GM23338 (cell line): Measurements from ENCODE around the gene RBFOX1. TPM values are rescaled to one million over a fixed set of nuclear protein-coding genes. Genes with fewer than 3 reads are reported as not detected.

Experiments used
- ATAC-seq: fragments of 200-7000 bp; cut with Tn5 transposase; 3 replicates; pipeline ENCODE4 v1.9.1; 2020
- DNase-seq: peaks from one replicate; pipeline ENCODE4 v3.0.0-alpha.2; 2015; ENCODE audit warnings: low spot score
- H2AFZ ChIP-seq: fragments of 200-600 bp; sonication (generic); 2 replicates; pipeline ENCODE4 v1.8.0; 2016; ENCODE audit warnings: antibody characterized with exemption, mild to moderate bottlenecking, moderate library complexity
- H3F3A ChIP-seq: fragments of 200-600 bp; sonication (generic); replicated peaks from 2 replicates; pipeline ENCODE4 v1.8.0; 2017; ENCODE audit warnings: antibody characterized with exemption, mixed run types, low read depth
- H3K27ac ChIP-seq: fragments of 200-600 bp; sonication (generic); 2 replicates; pipeline ENCODE4 v1.6.1; 2016; ENCODE audit warnings: low read depth
- H3K27me3 ChIP-seq: fragments of 200-600 bp; sonication (generic); 2 replicates; pipeline ENCODE4 v1.8.0; 2016; ENCODE audit warnings: mild to moderate bottlenecking, mixed run types, moderate library complexity; ENCODE audit not compliant: insufficient read depth
- H3K36me3 ChIP-seq: fragments of 200-600 bp; sonication (generic); 2 replicates; pipeline ENCODE4 v1.8.0; 2016; ENCODE audit warnings: mild to moderate bottlenecking; ENCODE audit not compliant: insufficient read depth
- H3K4me1 ChIP-seq: fragments of 200-600 bp; sonication (generic); 2 replicates; pipeline ENCODE4 v1.8.0; 2016; ENCODE audit warnings: mild to moderate bottlenecking, moderate library complexity; ENCODE audit not compliant: insufficient read depth
- H3K4me2 ChIP-seq: fragments of 200-600 bp; sonication (generic); 2 replicates; pipeline ENCODE4 v1.7.1; 2017; ENCODE audit warnings: mixed run types
- H3K4me3 ChIP-seq: fragments of 200-600 bp; sonication (generic); 2 replicates; pipeline ENCODE4 v1.6.1; 2016; ENCODE audit warnings: mixed run types
- H3K79me2 ChIP-seq: fragments of 200-600 bp; sonication (generic); replicated peaks from 2 replicates; pipeline ENCODE4 v1.8.0; 2017; ENCODE audit warnings: mild to moderate bottlenecking; ENCODE audit not compliant: insufficient read depth
- H3K9me2 ChIP-seq: fragments of 200-600 bp; sonication (generic); 2 replicates; pipeline ENCODE4 v1.8.0; 2017; ENCODE audit not compliant: insufficient read depth
- H4K20me1 ChIP-seq: fragments of 200-600 bp; sonication (generic); replicated peaks from 2 replicates; pipeline ENCODE4 v1.8.0; 2017; ENCODE audit warnings: mild to moderate bottlenecking; ENCODE audit not compliant: insufficient read depth
- H3K27ac Mint-ChIP-seq: 2 replicates; pipeline ENCODE4 v1.8.0; 2020; ENCODE audit warnings: inconsistent platforms, mild to moderate bottlenecking, moderate library complexity, mixed read lengths
- H3K27me3 Mint-ChIP-seq: 3 replicates; pipeline ENCODE4 v1.8.0; 2022; ENCODE audit warnings: low read depth, mild to moderate bottlenecking, moderate library complexity, mixed read lengths, inconsistent platforms; ENCODE audit not compliant: insufficient read depth, poor library complexity
- H3K36me3 Mint-ChIP-seq: 3 replicates; pipeline ENCODE4 v1.8.0; 2021; ENCODE audit warnings: low read depth, mild to moderate bottlenecking, inconsistent platforms, moderate library complexity, mixed read lengths
- H3K4me1 Mint-ChIP-seq: 3 replicates; pipeline ENCODE4 v1.8.0; 2020; ENCODE audit warnings: mild to moderate bottlenecking, inconsistent platforms, mixed read lengths
- H3K4me3 Mint-ChIP-seq: 3 replicates; pipeline ENCODE4 v1.8.0; 2021; ENCODE audit warnings: moderate library complexity, mild to moderate bottlenecking, inconsistent platforms, mixed read lengths
- H3K9me3 Mint-ChIP-seq: 3 replicates; pipeline ENCODE4 v1.8.0; 2020; ENCODE audit warnings: moderate library complexity, mild to moderate bottlenecking, inconsistent platforms, mixed read lengths
- CREB1 ChIP-seq: fragments of 250-450 bp; sonication (Bioruptor Pico); IDR thresholded peaks from 2 replicates; pipeline ENCODE4 v1.5.0; 2020; ENCODE audit warnings: low read depth, mild to moderate bottlenecking, moderate library complexity
- CTCF ChIP-seq, 2 experiments: fragments of 200-600 bp in 1 of 2; sonication (generic) in 1 of 2; conservative IDR thresholded peaks; 2 replicates each; pipeline versions ENCODE4 v1.5.1 to v1.6.1; 2016 to 2017; ENCODE audit warnings: antibody characterized with exemption in 2 of 2, low read depth in 2 of 2, mild to moderate bottlenecking in 2 of 2, moderate library complexity in 1 of 2
- ETS1 ChIP-seq: IDR thresholded peaks from 2 replicates; pipeline ENCODE4 v1.6.1; 2016; ENCODE audit warnings: antibody characterized with exemption
- EZH2 ChIP-seq: fragments of 200-600 bp; sonication (generic); IDR thresholded peaks from one replicate; pipeline ENCODE4 v1.8.0; 2017; ENCODE audit warnings: antibody characterized with exemption, mild to moderate bottlenecking, low read depth; ENCODE audit not compliant: unreplicated experiment
- EZH2phosphoT487 ChIP-seq: fragments of 200-600 bp; sonication (generic); IDR thresholded peaks from one replicate; pipeline ENCODE4 v1.8.1; 2018; ENCODE audit warnings: antibody characterized with exemption; ENCODE audit not compliant: unreplicated experiment
- JUNB ChIP-seq: IDR thresholded peaks from one replicate; pipeline ENCODE4 v1.6.1; 2016; ENCODE audit warnings: antibody characterized with exemption; ENCODE audit not compliant: unreplicated experiment
- NANOG ChIP-seq: IDR thresholded peaks from 2 replicates; pipeline ENCODE4 v1.6.1; 2016; ENCODE audit warnings: antibody characterized with exemption, borderline replicate concordance
- POLR2AphosphoS5 ChIP-seq: IDR thresholded peaks from 2 replicates; pipeline ENCODE4 v1.6.1; 2016; ENCODE audit warnings: antibody characterized with exemption, low read depth
- REST ChIP-seq: IDR thresholded peaks from one replicate; pipeline ENCODE4 v1.6.1; 2018; ENCODE audit warnings: antibody characterized with exemption; ENCODE audit not compliant: unreplicated experiment
- STAT1 ChIP-seq: IDR thresholded peaks from one replicate; pipeline ENCODE4 v1.6.1; 2016; ENCODE audit warnings: antibody characterized with exemption; ENCODE audit not compliant: unreplicated experiment
- ZNF114 ChIP-seq: fragments of 250-450 bp; sonication (Bioruptor Pico); IDR thresholded peaks from 2 replicates; pipeline ENCODE4 v1.5.0; 2020; ENCODE audit warnings: mild to moderate bottlenecking, moderate library complexity
- ZNF331 ChIP-seq: fragments of 250-450 bp; sonication (Bioruptor Pico); IDR thresholded peaks from 2 replicates; pipeline ENCODE4 v1.5.0; 2020; ENCODE audit warnings: low read depth, mild to moderate bottlenecking, moderate library complexity
- ZNF462 ChIP-seq: fragments of 250-450 bp; sonication (Bioruptor Pico); IDR thresholded peaks from 2 replicates; pipeline ENCODE4 v1.5.0; 2020; ENCODE audit warnings: mild to moderate bottlenecking, moderate library complexity
- polyA plus RNA-seq: library from polyadenylated mRNA; unstranded; fragments of >200 nt; fragmentation: Nextera tagmentation; extraction: Ambion mirVana; gene quantifications from 2 replicates; pipeline ENCODE4 v1.2.1, GENCODE V29; 2016
- total RNA-seq: library from RNA; depleted of rRNA; stranded (reverse); fragments of >200 nt; shearing (Covaris generic); gene quantifications from 2 replicates; pipeline ENCODE4 v1.2.3, GENCODE V29; 2014

The RBFOX1 gene
- total and polyA plus RNA-seq, 2 experiments from 2014 or later: 2.5 to 3.6 TPM

GRCh38 chr16:7650431-7650830 is 317.8 kb downstream of the RBFOX1 start:
- Histone ChIP-seq H2AFZ (no peak overlapping the region), H3K27me3 (no peaks in the 10 kb centered on the region)
- H3K27me3 Mint-ChIP-seq: peaks cover 5% of the 10 kb centered on the region

More at GRCh38 chr16:7650431-7650830, 317.8 kb downstream of the RBFOX1 start:
- H3K9me3 Mint-ChIP-seq: no peaks in the 10 kb centered on the region; the same call in 2 of the 3 replicates
- H3K4me1 Mint-ChIP-seq: peaks cover 37% of the 10 kb centered on the region
- no peaks in the 10 kb centered on the region for H4K20me1 ChIP-seq
- no peaks in the 10 kb centered on the region for H3K36me3 ChIP-seq
- H3K9me2 ChIP-seq: no peaks in the 10 kb centered on the region
- no peak overlapping the region for H3K27ac ChIP-seq
- no peaks in the 10 kb centered on the region; the same call in 1 of the 2 replicates for H3K4me1 ChIP-seq
- no peak overlapping the region for H3K4me3 ChIP-seq
- ATAC-seq (no peak), DNase-seq (no peak)
- no peak overlapping the region for H3K4me3 Mint-ChIP-seq
- no peaks in the 10 kb centered on the region for H3K36me3 Mint-ChIP-seq
- TF ChIP-seq CTCF (conservative IDR thresholded peaks at IDR 0.05; ENCODE audit: low read depth in 2 of 2): no peak
- TF ChIP-seq ETS1: no peak
- TF ChIP-seq EZH2: no peak
- no peak for TF ChIP-seq ZNF114 (CRISPR knock-in tag)
- TF ChIP-seq CREB1 (CRISPR knock-in tag): no peak
- no peak for TF ChIP-seq REST
- TF ChIP-seq POLR2AphosphoS5: no peak
- no peak for TF ChIP-seq ZNF462 (CRISPR knock-in tag)
- TF ChIP-seq ZNF331 (CRISPR knock-in tag): no peak
- no peak for TF ChIP-seq STAT1
- TF ChIP-seq NANOG: no peak
- no peak for TF ChIP-seq JUNB
- TF ChIP-seq EZH2phosphoT487: no peak
- H3K27ac Mint-ChIP-seq: no peak overlapping the region
- no peaks in the 10 kb centered on the region for H3K79me2 ChIP-seq
- H3K4me2 ChIP-seq: no peak overlapping the region
- H3F3A ChIP-seq: no peaks in the 10 kb centered on the region
